H1 (cell line): ENCODE measurements around the gene HSD17B2.

Experiments used
- ATF2 ChIP-seq: IDR thresholded peaks from 2 replicates; pipeline ENCODE4 v1.6.1; 2012; ENCODE audit warnings: low read length, inconsistent platforms
- CTCF ChIP-seq, 3 experiments: IDR thresholded peaks; 1 replicate in 2 of 3; 2 replicates in 1 of 3; pipeline versions ENCODE4 v1.5.1 to v1.6.1; 2011; ENCODE audit warnings: low read length in 3 of 3, mild to moderate bottlenecking in 3 of 3, inconsistent platforms in 2 of 3, low read depth in 1 of 3, moderate library complexity in 1 of 3; ENCODE audit not compliant: insufficient read depth in 1 of 3; ENCODE audit errors: control extremely low read depth in 1 of 3
- RFX5 ChIP-seq: IDR thresholded peaks from 2 replicates; pipeline ENCODE4 v1.6.1; 2011; ENCODE audit warnings: low read depth, low read length, improper control_type of control experiment, borderline replicate concordance

DNA sequence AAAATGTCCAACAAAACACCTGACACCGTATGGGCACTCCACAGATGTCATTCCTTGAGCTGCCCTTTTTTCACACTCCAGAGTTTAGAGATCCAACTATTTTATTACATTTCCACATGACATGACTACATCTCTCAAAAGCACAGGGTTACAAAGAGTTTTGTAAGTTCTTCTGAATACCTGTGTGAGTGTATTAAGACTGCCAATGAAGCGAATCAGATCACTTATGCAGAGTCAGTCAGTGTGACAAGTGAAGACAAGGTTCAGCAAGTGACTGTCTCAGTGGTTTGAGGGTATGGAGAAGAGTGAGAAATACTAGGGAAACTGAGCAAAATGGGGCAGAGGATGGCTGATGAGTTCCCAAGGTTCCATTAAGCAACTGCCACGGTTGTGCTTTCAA lies 32.2 kb upstream of the HSD17B2 start:
- TF ChIP-seq RFX5: no peak
- TF ChIP-seq ATF2: no peak
- TF ChIP-seq CTCF (IDR thresholded peaks at IDR 0.05; ENCODE audit: control extremely low read depth in 1 of 3, insufficient read depth in 1 of 3, low read depth in 1 of 3, low read length in 3 of 3): no peak
